ENCODE results near the gene SLC35F1. TPM values are rescaled to one million over a fixed set of nuclear protein-coding genes. Genes with fewer than 3 reads are reported as not detected.

The SLC35F1 gene
- polyA plus RNA-seq, 1 donor from 2014 or later, result 35.1 TPM

GRCh38 chr6:118197539-118197938 lies 290.5 kb downstream of the SLC35F1 start:
- H3K79me2 ChIP-seq (replicated peaks; ENCODE audit: insufficient read depth, low read length), result no peaks in the 10 kb centered on the region
- H2AFZ ChIP-seq (ENCODE audit: low read depth, low read length), result no peak overlapping the region
- no peaks in the 10 kb centered on the region for H4K20me1 ChIP-seq (ENCODE audit: insufficient read depth)
- peak overlapping the region; percentile 52 for H3K4me2 ChIP-seq (ENCODE audit: low read length)
- H3K4me3 ChIP-seq (ENCODE audit: low read length), result peak overlapping the region; percentile 24
- TF ChIP-seq EP300 (conservative IDR thresholded peaks at IDR 0.05; ENCODE audit: poor library complexity, severe bottlenecking) (no peak), EZH2 (IDR thresholded peaks at IDR 0.05; ENCODE audit: borderline replicate concordance, insufficient read depth, low read length, poor library complexity, severe bottlenecking) (no peak), TAF1 (IDR thresholded peaks at IDR 0.05; ENCODE audit: low read depth) (no peak), REST (IDR thresholded peaks at IDR 0.05; ENCODE audit: borderline replicate concordance) (no peak), MXI1 (conservative IDR thresholded peaks at IDR 0.05; ENCODE audit: poor library complexity, severe bottlenecking) (no peak), SMC3 (conservative IDR thresholded peaks at IDR 0.05; ENCODE audit: poor library complexity) (no peak), RAD21 (conservative IDR thresholded peaks at IDR 0.05) (no peak), CTCF (IDR thresholded peaks at IDR 0.05; ENCODE audit: poor library complexity, severe bottlenecking) (no peak), POLR2AphosphoS5 (IDR thresholded peaks at IDR 0.05) (no peak)
- H3K9me3 ChIP-seq (ENCODE audit: low read length), result no peaks in the 10 kb centered on the region
- peak overlapping the region; percentile 18 for H3K27ac ChIP-seq (ENCODE audit: low read length)
- H3K9ac ChIP-seq (ENCODE audit: low read length), result no peak overlapping the region
- no peaks in the 10 kb centered on the region for H3K27me3 ChIP-seq (ENCODE audit: insufficient read depth, low read depth, low read length)
- peaks cover 4% of the 10 kb centered on the region for H3F3A ChIP-seq (ENCODE audit: insufficient read depth, low read length, poor library complexity, severe bottlenecking)
- H3K9me2 ChIP-seq (ENCODE audit: insufficient read depth, low read length), result no peaks in the 10 kb centered on the region
- H3K36me3 ChIP-seq (ENCODE audit: insufficient read depth, low read length), result no peaks in the 10 kb centered on the region

GRCh38 chr6:118198746-118199145 lies 291.7 kb downstream of the SLC35F1 start:
- no peaks in the 10 kb centered on the region for H3K9me2 ChIP-seq (ENCODE audit: insufficient read depth, low read length)
- no peak overlapping the region for H3K4me3 ChIP-seq (ENCODE audit: low read length)
- no peaks in the 10 kb centered on the region for H3K27me3 ChIP-seq (ENCODE audit: insufficient read depth, low read depth, low read length)
- no peaks in the 10 kb centered on the region for H4K20me1 ChIP-seq (ENCODE audit: insufficient read depth)
- TF ChIP-seq EZH2 (IDR thresholded peaks at IDR 0.05; ENCODE audit: borderline replicate concordance, insufficient read depth, low read length, poor library complexity, severe bottlenecking) (no peak), MXI1 (conservative IDR thresholded peaks at IDR 0.05; ENCODE audit: poor library complexity, severe bottlenecking) (no peak), SMC3 (conservative IDR thresholded peaks at IDR 0.05; ENCODE audit: poor library complexity) (no peak), POLR2AphosphoS5 (IDR thresholded peaks at IDR 0.05) (no peak), EP300 (conservative IDR thresholded peaks at IDR 0.05; ENCODE audit: poor library complexity, severe bottlenecking) (no peak)
- H2AFZ ChIP-seq (ENCODE audit: low read depth, low read length), result no peak overlapping the region
- no peak overlapping the region for H3K4me2 ChIP-seq (ENCODE audit: low read length)
- no peak overlapping the region for H3K9ac ChIP-seq (ENCODE audit: low read length)
- H3K36me3 ChIP-seq (ENCODE audit: insufficient read depth, low read length), result no peaks in the 10 kb centered on the region
- no peaks in the 10 kb centered on the region for H3K79me2 ChIP-seq (replicated peaks; ENCODE audit: insufficient read depth, low read length)
- H3F3A ChIP-seq (ENCODE audit: insufficient read depth, low read length, poor library complexity, severe bottlenecking), result peaks cover 4% of the 10 kb centered on the region
- H3K9me3 ChIP-seq (ENCODE audit: low read length), result no peaks in the 10 kb centered on the region
- no peak overlapping the region for H3K27ac ChIP-seq (ENCODE audit: low read length)

All from neural cell (in vitro differentiated cells).